Uterine smooth muscle cell (primary cell): ENCODE measurements around the gene LITAFD. TPM values are rescaled to one million over a fixed set of nuclear protein-coding genes. Genes with fewer than 3 reads are reported as not detected.

Source experiments
- total RNA-seq: library from RNA; depleted of rRNA; stranded (reverse); fragments of >200 nt; gene quantifications from 2 replicates; pipeline ENCODE4 v1.2.3, GENCODE V29; 2014

LITAFD gene
- total RNA-seq, result not detected in 2 replicates

GRCh38 chr16:8882041-8882617 lies at the start of gene LITAFD:
LITAFD (plus strand) TSS chr16:8882351; CDS start chr16:8884356, 2,005 bp downstream.

GRCh38 chr16:8868416-8869211 lies 13.5 kb upstream of the LITAFD start, which contains the start of gene CARHSP1:
CARHSP1 (minus strand) TSS chr16:8869006; CDS start chr16:8859328, 9,678 bp downstream.

Other genes starting within 250 kb of the LITAFD start
- 0.44 and 1.2 TPM in 2 replicates for gene ABAT, start 207.7 kb upstream of the LITAFD start, total RNA-seq
- 6.5 and 7.4 TPM in 2 replicates for gene TMEM186, start 84.7 kb upstream of the LITAFD start, total RNA-seq
- 27.4 and 30.7 TPM in 2 replicates for gene PMM2, start 84.5 kb upstream of the LITAFD start, total RNA-seq
- gene CARHSP1, start 13.3 kb upstream of the LITAFD start, total RNA-seq, result 111 and 148 TPM in 2 replicates
- 53.6 and 55.8 TPM in 2 replicates for gene USP7, start 81.6 kb downstream of the LITAFD start, total RNA-seq
- 90.4 and 106 TPM in 2 replicates for gene HAPSTR1, start 209.3 kb downstream of the LITAFD start, total RNA-seq